Kidney tubule cell (primary cell): ENCODE data around the gene DDI2.
A peak's percentile ranks its signal among the peaks of the same experiment; 100 is the strongest.

Experiments used
- DNase-seq: peaks from one replicate; pipeline ENCODE4 v3.0.0-alpha.2; 2018; ENCODE audit warnings: low spot score

DDI2 gene

DNA sequence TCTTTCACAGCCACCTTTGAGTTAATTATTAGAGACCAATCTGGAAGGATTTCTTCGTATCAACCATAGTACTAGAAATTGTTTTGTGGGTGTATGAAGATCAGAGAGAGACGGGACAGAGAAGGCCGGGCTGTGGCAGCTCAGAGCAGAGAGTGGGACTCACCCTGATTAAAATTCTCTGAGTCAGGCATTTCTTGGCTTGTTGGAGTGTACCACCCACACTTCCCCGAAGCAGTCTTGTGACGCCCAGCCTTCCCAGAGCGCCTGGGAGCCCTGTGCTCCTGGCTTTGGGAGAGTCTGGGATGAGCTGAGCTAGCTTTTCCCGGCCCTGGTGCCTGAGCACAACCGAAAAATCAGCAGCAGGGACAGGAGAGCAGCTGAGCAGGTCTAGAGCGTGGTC lies 86.3 kb downstream of the DDI2 start:
- DNase-seq, result peak; percentile 85

DNA sequence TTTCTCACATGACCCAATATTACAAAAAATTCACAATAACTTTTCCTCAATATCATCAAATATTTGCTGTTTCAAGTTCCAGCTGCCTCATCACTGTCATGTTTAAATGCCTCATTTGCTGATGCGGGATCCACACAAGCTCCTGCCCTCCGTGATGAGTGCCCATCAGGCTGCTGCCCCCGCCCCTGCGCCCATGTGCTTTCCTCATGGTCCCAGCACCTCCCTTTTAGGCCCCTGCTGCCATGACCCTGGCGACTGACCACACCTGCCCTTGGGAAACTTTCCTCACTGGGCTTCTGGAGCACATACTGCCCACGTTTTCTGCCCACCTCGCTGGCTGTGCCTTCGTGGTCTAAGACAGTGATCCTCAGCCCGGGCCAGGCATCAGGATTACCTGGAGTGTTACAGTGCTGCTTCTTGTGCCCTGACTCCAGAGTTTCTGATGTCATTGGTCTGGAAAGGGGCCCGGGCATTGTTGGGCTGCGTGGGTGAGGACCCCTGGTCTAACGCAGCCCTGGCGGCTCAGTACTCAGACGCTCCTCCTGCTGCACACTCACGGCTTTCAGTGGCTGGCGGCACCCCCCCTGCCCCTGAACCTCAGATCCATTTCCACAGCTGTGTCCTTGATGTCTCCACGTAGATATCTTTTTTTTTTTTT lies 87.4 kb downstream of the DDI2 start:
- no peak for DNase-seq

DNA sequence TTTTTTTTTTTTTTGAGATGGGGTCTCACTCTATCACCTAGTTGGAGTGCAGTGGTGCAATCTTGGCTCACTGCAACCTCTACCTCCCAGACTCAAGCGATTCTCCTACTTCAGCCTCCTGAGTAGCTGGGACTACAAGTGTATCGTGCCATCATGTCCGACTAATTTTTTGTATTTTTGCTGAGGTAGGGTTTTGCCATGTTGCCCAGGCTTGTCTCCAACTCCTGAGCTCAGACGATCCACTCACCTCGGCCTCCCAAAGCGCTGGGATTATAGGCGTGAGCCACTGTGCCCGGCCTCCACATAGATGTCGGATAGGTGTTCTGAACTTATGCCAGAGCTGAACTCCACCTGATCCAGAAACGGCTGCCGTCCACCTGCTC lies 87.9 kb downstream of the DDI2 start:
- no peak for DNase-seq

DNA sequence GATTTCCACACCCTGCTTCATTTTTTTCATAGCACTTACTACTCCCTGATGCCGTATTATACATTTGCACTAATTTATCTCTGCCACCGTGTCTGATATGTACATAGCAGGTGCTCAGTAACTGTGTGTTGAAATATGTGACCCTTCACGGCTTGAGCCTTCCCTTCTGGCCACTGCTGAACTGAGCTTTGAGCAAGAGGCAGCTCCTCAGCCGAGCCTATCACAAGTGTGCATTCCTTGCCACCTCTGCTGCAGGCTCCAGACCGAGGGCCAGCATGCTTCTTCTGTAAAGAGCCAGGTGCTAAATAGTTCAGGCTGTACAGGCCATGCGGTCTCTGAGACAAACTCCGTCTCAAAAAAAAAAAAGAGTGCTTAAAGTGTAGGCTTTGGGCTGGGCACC lies 89.5 kb downstream of the DDI2 start:
- no peak for DNase-seq

DNA sequence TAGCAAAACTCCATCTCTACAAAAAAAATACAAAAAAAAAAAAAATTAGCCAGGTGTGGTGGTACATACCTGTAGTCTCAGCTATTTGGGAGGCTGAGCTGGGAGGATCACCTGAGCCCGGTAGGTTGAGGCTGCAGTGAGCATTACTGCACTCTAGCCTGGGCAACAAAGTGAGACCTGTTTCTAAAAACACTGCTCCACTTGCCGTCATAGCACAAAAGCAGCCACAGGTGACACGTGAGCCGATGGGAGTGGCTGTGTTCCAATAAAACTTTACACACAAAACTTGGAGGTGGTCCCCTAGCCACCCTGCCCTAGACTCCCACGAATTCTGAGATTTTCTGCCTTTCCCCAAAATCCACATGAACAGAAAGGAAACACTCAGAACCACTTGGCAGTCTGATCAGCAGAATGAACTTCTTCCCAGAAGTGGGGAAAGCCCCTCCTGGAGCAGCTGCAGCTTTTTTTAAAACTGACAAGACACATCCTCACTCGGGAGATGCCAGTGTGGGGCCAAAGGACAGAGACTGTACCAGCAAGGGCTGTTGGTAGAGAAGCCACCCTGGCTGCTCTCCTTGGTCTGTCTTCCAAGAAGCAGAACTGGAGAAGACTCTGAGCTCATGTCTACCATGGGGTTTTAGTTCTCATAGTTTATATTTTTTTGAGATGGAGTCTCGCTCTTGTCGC lies 90.1 kb downstream of the DDI2 start:
- no peak for DNase-seq

DNA sequence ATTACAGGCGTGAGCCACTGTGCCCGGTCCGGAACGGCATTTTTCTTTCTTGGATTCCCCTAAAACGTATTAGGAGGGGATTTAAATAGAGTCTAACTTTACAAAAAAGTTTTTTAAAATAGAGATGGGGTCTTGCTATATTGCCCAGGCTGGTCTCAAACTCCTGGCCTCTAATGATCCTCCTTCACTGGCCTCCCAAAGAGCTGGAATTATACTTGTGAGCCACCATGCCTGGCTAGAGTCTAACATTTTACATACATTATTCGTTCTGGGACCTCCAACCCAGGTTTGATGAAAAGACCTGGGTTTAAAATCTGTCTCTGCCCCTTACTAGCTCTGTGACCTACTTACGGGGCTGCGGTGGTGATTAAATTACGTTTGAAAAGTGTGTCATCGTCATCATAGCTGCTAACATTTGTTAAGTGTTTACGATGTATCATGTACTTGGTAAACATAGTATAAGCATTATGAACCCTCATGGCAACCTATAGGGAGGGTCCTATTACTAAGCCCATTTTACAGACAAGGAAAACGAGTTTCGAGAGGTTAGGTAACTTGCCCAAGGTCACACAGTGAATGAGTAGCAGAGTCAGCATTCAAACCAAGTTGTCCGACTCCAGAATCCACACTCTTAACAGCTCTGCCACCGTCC lies 91.4 kb downstream of the DDI2 start:
- DNase-seq, result no peak

DNA sequence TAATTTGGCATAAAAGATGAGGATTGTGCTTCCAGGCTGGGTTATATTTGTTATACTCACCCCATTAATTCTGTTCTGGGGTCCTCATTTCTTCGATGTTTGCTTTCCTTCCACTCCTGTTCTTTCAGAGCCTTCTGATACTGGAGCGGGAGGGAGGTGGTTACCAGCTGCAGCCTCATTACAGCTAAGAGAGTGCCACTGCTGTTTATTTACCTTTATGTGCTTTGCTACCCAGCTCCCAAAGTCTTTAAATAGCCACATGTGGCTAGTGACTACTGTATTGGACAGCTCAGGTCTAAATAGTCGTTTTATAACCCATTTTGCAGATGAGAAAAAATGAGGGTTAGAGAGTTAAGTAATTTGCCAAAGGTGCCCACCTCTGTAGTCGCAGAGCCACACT lies 92.0 kb downstream of the DDI2 start:
- DNase-seq, result no peak

DNA sequence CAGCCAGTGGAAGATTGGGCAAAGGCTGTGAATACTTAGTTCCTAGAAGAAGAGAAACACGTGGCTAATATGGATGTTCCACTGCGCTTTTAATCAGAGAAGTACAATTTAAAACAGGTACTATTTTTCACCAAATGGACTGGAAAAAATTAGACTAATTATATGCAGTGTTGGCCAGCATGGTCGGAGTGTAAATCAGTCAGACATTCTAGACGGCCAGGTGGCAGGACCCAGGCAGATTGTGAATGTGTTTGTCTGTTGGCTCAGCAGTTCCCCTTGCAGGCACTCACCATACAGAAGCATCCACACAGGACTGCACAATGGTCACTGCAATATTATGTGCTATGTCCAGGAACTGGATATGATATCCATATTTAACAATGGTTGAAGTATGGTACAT lies 94.9 kb downstream of the DDI2 start:
- no peak for DNase-seq

DNA sequence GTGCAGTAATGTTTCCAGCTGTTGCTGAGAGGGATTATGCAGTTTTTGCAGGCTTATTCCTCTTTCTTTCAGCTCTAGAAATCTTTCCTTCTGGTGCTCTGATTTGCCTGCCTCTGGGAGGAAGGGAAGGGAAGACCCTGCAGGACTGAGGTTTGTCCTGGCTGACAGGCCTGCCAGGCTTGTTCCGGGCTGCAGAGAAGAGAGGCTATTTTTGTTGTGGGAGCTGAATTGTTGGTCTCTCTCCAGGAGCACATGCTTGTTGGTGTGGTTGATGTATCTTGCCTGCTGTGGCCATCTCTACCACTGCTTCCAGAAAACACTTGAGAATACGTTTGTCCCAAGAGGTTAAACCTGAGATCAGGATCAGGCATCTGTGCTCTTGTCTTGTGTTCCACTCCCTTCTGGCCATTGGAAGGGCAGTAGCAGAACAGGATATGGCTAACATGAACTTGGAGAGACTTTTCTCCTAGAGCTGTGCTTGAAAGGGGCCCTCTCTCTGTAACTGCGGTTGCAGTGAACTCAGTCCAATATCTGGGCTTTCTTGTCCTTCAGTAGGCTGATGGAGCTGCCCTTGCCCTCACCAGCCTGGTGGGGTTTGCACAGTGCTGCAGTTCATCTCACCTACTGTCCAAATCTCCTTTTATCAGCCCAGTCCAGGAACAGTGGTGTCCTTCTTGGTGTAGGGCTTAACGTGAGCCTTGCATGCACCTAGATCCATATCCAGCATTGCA lies 97.3 kb downstream of the DDI2 start:
- DNase-seq, result no peak

DNA sequence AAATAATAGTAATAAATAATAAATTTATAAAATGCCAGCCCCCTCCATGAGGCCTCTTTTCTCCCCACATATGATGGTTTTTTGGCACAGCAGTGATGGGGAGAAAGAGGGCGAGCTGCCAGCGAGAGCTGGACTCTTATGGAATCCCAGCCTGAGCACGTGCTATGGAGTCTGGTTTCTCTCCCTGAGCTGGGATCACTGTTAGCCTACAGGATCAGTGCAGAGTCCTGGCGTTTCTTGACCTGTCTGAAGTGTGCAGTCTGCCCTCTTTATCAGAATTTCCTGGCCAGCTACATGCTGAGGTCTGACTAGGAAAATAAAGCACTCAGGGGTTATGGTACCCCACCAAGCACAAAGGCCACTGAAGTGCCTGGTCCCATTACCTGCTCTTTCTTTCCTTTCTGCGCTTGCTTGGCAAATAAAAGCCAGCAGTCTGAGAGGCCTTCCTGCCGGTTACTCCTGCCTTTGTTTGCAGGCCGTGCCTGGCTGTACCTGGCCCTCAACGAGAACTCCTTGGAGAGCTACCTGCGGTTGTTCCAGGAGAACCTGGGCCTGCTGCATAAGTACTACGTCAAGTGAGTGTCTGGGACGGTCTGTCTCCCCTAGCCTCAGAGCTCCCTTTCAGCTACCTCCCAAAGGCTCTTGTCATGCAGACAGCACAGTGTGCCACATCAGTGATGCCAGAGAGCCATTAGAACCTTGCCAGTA lies 100.3 kb downstream of the DDI2 start:
- no peak for DNase-seq

DNA sequence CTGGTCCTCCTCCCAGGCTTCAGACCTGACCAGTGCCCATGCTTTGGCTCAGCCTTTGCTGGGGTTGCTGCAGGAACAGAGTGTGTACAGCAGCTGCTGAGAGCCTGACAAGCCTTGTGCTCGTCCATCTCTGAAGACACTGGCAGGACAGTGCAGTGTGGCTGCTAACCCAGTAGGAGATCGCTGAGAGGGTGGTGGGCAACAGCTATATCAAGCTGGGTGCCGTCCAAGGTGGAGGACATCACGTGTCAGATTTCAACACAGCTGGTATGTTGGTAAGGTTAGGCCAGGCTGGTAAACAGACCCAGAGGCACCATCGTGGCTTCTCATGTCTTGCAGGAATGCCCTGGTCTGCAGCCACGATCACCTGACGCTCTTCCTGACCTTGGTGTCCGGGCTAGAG lies 100.9 kb downstream of the DDI2 start:
- no peak for DNase-seq
